GM21447 (cell line): ENCODE measurements around the gene TPO.
"Not testable (repeated sequence)": the region's sequence is repeated elsewhere in the genome, so short reads cannot be mapped to it uniquely, and the experiment has no call there.

Source experiments
- ATAC-seq: cut with Tn5 transposase; IDR thresholded peaks from one replicate; pipeline ENCODE4 v1.9.1; 2021; ENCODE audit not compliant: unreplicated experiment

The TPO gene

GRCh38 chr2:1550076-1550475 is 136.8 kb downstream of the TPO start:
- ATAC-seq, result no peak

- peak; percentile 63 for ATAC-seq
Measured at GRCh38 chr2:1550658-1551316, 137.5 kb downstream of the TPO start.

GRCh38 chr2:1551905-1552304 is 138.6 kb downstream of the TPO start:
- no peak for ATAC-seq

- ATAC-seq, result no peak
Measured at GRCh38 chr2:1552611-1553010, 139.3 kb downstream of the TPO start.

GRCh38 chr2:1553671-1554295 is 140.5 kb downstream of the TPO start:
- no peak for ATAC-seq

GRCh38 chr2:1556286-1556685 is 143.0 kb downstream of the TPO start:
- ATAC-seq, result no peak

GRCh38 chr2:1556776-1557466 is 143.7 kb downstream of the TPO start:
- no peak for ATAC-seq

GRCh38 chr2:1557467-1557820 is 144.2 kb downstream of the TPO start:
- no peak for ATAC-seq

GRCh38 chr2:1559589-1560175 is 146.4 kb downstream of the TPO start:
- ATAC-seq, result no peak

- ATAC-seq, result no peak
Measured at GRCh38 chr2:1561259-1561658, 148.0 kb downstream of the TPO start.

- no peak for ATAC-seq
Measured at GRCh38 chr2:1561811-1562421, 148.7 kb downstream of the TPO start.

- no peak for ATAC-seq
Measured at GRCh38 chr2:1563084-1563857, 150.0 kb downstream of the TPO start.

GRCh38 chr2:1563943-1564891 is 151.0 kb downstream of the TPO start:
- no peak for ATAC-seq

GRCh38 chr2:1567556-1568344 is 154.5 kb downstream of the TPO start:
- no peak for ATAC-seq

- not testable (repeated sequence) for ATAC-seq
Measured at GRCh38 chr2:1568345-1568668, 155.0 kb downstream of the TPO start.

- no peak for ATAC-seq
Measured at GRCh38 chr2:1569879-1570450, 156.7 kb downstream of the TPO start.

- no peak for ATAC-seq
Measured at GRCh38 chr2:1571477-1572417, 158.5 kb downstream of the TPO start.

- no peak for ATAC-seq
Measured at GRCh38 chr2:1572638-1573037, 159.4 kb downstream of the TPO start.
